Hepatocyte (in vitro differentiated cells): ENCODE measurements around the gene RPL11. TPM values are rescaled to one million over a fixed set of nuclear protein-coding genes. Genes with fewer than 3 reads are reported as not detected.

Source experiments
- DNase-seq: peaks from one replicate; pipeline ENCODE4 v3.0.0-alpha.2; 2016; ENCODE audit warnings: low spot score
- H2AFZ ChIP-seq: fragments of 200-600 bp; sonication (generic); 2 replicates; pipeline ENCODE4 v1.6.0; 2016; ENCODE audit warnings: antibody characterized with exemption, mild to moderate bottlenecking
- H3K27ac ChIP-seq: fragments of 200-600 bp; sonication (generic); 2 replicates; pipeline ENCODE4 v1.5.1; 2016; ENCODE audit warnings: mild to moderate bottlenecking
- H3K27me3 ChIP-seq: fragments of 200-600 bp; sonication (generic); 2 replicates; pipeline ENCODE4 v1.6.1; 2016
- H3K36me3 ChIP-seq: fragments of 200-600 bp; sonication (generic); replicated peaks from 2 replicates; pipeline ENCODE4 v1.5.1; 2016; ENCODE audit warnings: low read depth; ENCODE audit not compliant: insufficient read depth
- H3K4me1 ChIP-seq: fragments of 200-600 bp; sonication (generic); 2 replicates; pipeline ENCODE4 v1.5.1; 2016; ENCODE audit warnings: mild to moderate bottlenecking, moderate library complexity; ENCODE audit not compliant: insufficient read depth
- H3K4me2 ChIP-seq: fragments of 200-600 bp; sonication (generic); 2 replicates; pipeline ENCODE4 v1.6.0; 2016
- H3K4me3 ChIP-seq: fragments of 200-600 bp; sonication (generic); 2 replicates; pipeline ENCODE4 v1.5.1; 2016; ENCODE audit warnings: mild to moderate bottlenecking
- H3K79me2 ChIP-seq: fragments of 200-600 bp; sonication (generic); 2 replicates; pipeline ENCODE4 v1.6.0; 2017; ENCODE audit warnings: mild to moderate bottlenecking
- H3K9me2 ChIP-seq: fragments of 200-600 bp; sonication (generic); replicated peaks from 2 replicates; pipeline ENCODE4 v1.6.0; 2017; ENCODE audit warnings: mild to moderate bottlenecking; ENCODE audit not compliant: insufficient read depth
- H3K9me3 ChIP-seq: fragments of 200-600 bp; sonication (generic); 2 replicates; pipeline ENCODE4 v1.5.1; 2016; ENCODE audit warnings: low read depth, mild to moderate bottlenecking
- H4K20me1 ChIP-seq: fragments of 200-600 bp; sonication (generic); 2 replicates; pipeline ENCODE4 v1.6.0; 2016; ENCODE audit warnings: mild to moderate bottlenecking; ENCODE audit not compliant: insufficient read depth, poor library complexity, severe bottlenecking
- EZH2 ChIP-seq: fragments of 200-600 bp; sonication (generic); IDR thresholded peaks from 2 replicates; pipeline ENCODE4 v1.6.1; 2016; ENCODE audit warnings: antibody characterized with exemption, mild to moderate bottlenecking, borderline replicate concordance
- EZH2phosphoT487 ChIP-seq: fragments of 200-600 bp; sonication (generic); IDR thresholded peaks from one replicate; pipeline ENCODE4 v1.6.1; 2018; ENCODE audit warnings: antibody characterized with exemption, mild to moderate bottlenecking, low read depth, moderate library complexity; ENCODE audit not compliant: unreplicated experiment, severe bottlenecking
- WGBS: methylation state at CpG from one replicate; pipeline ENCODE4 v1.1.6; 2016; ENCODE audit warnings: low lambda C conversion rate; ENCODE audit errors: missing lambda C conversion rate; 5-methylcytosine and 5-hydroxymethylcytosine counted together
- polyA plus RNA-seq: library from polyadenylated mRNA; unstranded; fragments of >200 nt; fragmentation: Nextera tagmentation; extraction: Ambion mirVana; gene quantifications from 2 replicates; pipeline ENCODE4 v1.2.1, GENCODE V29; 2016
- total RNA-seq: library from RNA; depleted of rRNA; stranded (reverse); fragments of >200 nt; gene quantifications from 2 replicates; pipeline ENCODE4 v1.2.3, GENCODE V29; 2014
- TF ChIP-seq, protein P1 (sequence below): fragments of 200-600 bp; sonication (generic); IDR thresholded peaks from 2 replicates; pipeline ENCODE4 v1.5.1; 2016; ENCODE audit warnings: antibody characterized with exemption, mild to moderate bottlenecking; ENCODE audit not compliant: poor library complexity

Gene RPL11
- total and polyA plus RNA-seq, 2 experiments from 2014 or later: 526 to 862 TPM

DNA sequence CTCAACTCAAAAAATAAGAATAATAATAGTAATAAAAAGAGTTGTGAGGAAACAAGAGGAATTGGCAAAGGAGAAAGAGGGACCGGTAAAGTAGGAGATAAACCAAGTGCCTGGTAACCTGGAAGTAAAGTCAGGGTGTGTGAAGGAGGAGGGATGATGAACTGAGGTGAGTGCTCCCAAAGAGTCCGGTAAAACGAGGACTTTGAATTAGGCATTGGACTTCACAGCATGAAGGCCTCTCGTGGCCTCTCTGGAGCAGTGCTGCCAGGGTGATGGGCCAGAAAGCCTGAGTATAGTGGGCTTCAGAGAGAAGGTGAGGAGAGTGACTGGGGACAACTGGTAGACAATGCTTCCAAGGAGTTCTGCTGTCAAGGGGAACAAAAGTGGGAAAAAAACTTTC, 17.6 kb downstream of the RPL11 start:
- peaks cover 6% of the 10 kb centered on the region for H4K20me1 ChIP-seq
- peaks cover 70% of the 10 kb centered on the region for H3K79me2 ChIP-seq
- TF ChIP-seq, protein P1, sequence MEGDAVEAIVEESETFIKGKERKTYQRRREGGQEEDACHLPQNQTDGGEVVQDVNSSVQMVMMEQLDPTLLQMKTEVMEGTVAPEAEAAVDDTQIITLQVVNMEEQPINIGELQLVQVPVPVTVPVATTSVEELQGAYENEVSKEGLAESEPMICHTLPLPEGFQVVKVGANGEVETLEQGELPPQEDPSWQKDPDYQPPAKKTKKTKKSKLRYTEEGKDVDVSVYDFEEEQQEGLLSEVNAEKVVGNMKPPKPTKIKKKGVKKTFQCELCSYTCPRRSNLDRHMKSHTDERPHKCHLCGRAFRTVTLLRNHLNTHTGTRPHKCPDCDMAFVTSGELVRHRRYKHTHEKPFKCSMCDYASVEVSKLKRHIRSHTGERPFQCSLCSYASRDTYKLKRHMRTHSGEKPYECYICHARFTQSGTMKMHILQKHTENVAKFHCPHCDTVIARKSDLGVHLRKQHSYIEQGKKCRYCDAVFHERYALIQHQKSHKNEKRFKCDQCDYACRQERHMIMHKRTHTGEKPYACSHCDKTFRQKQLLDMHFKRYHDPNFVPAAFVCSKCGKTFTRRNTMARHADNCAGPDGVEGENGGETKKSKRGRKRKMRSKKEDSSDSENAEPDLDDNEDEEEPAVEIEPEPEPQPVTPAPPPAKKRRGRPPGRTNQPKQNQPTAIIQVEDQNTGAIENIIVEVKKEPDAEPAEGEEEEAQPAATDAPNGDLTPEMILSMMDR: no peak
- TF ChIP-seq EZH2phosphoT487: no peak
- H3K27me3 ChIP-seq: no peaks in the 10 kb centered on the region
- no peak overlapping the region for H3K4me2 ChIP-seq
- no peaks in the 10 kb centered on the region for H3K9me3 ChIP-seq
- 95% methylated on average over 4 of the region's 4 CpGs for WGBS
- H3K27ac ChIP-seq: no peak overlapping the region
- no peaks in the 10 kb centered on the region for H3K4me1 ChIP-seq
- no peaks in the 10 kb centered on the region for H3K36me3 ChIP-seq
- no peak for DNase-seq
- no peak overlapping the region for H3K4me3 ChIP-seq
- H2AFZ ChIP-seq: no peak overlapping the region
- no peaks in the 10 kb centered on the region for H3K9me2 ChIP-seq

GRCh38 chr1:23718482-23718881, 26.9 kb downstream of the RPL11 start:
- no peaks in the 10 kb centered on the region for H3K9me3 ChIP-seq
- no peak overlapping the region for H3K4me2 ChIP-seq
- H4K20me1 ChIP-seq: peaks cover 9% of the 10 kb centered on the region
- no peaks in the 10 kb centered on the region for H3K27me3 ChIP-seq
- peaks cover 65% of the 10 kb centered on the region for H3K79me2 ChIP-seq
- 55% methylated on average over 3 of the region's 3 CpGs for WGBS
- no peaks in the 10 kb centered on the region for H3K36me3 ChIP-seq
- TF ChIP-seq, protein P1: peak; percentile 9
- TF ChIP-seq EZH2: no peak
- TF ChIP-seq EZH2phosphoT487: no peak
- no peaks in the 10 kb centered on the region for H3K4me1 ChIP-seq
- no peak overlapping the region for H3K4me3 ChIP-seq
- H2AFZ ChIP-seq: no peak overlapping the region
- no peak overlapping the region for H3K27ac ChIP-seq
- no peaks in the 10 kb centered on the region for H3K9me2 ChIP-seq
- peak; percentile 53 for DNase-seq

GRCh38 chr1:23719162-23719820, 27.7 kb downstream of the RPL11 start:
- Histone ChIP-seq H3K4me3 (no peak overlapping the region), H3K9me3 (no peaks in the 10 kb centered on the region), H2AFZ (no peak overlapping the region), H3K27me3 (no peaks in the 10 kb centered on the region), H4K20me1 (peaks cover 9% of the 10 kb centered on the region), H3K79me2 (peaks cover 60% of the 10 kb centered on the region), H3K27ac (no peak overlapping the region), H3K4me1 (no peaks in the 10 kb centered on the region), H3K9me2 (no peaks in the 10 kb centered on the region), H3K4me2 (no peak overlapping the region), H3K36me3 (no peaks in the 10 kb centered on the region)
- no peak for DNase-seq
- 96% methylated on average over 3 of the region's 3 CpGs for WGBS
- TF ChIP-seq EZH2phosphoT487 (no peak), EZH2 (no peak)
- TF ChIP-seq, protein P1: no peak
